ENCODE data around the gene NSDHL. TPM values are rescaled to one million over a fixed set of nuclear protein-coding genes. Genes with fewer than 3 reads are reported as not detected.

Gene NSDHL
- total RNA-seq, 2 experiments from 2014 or later, result 20.2 to 23.3 TPM

GRCh38 chrX:152847281-152847680, 16.4 kb downstream of the NSDHL start:
- CTCF ChIA-PET, result no interaction called here
- Mint-ChIP-seq H3K4me1 (ENCODE audit: low read depth) (no peaks in the 10 kb centered on the region), H3K36me3 (peaks cover 18% of the 10 kb centered on the region), H3K4me3 (no peak overlapping the region), H3K27ac (no peak overlapping the region), H3K9me3 (no peaks in the 10 kb centered on the region), H3K27me3 (no peaks in the 10 kb centered on the region)
- POLR2A ChIA-PET, result no interaction called here
- no peak for DNase-seq
- intact Hi-C loops (cut with micrococcal nuclease), result no loop called here

- intact Hi-C loops (cut with micrococcal nuclease), result no loop called here
- no peak overlapping the region for H3K27ac Mint-ChIP-seq
- POLR2A ChIA-PET, result no interaction called here
- H3K4me3 Mint-ChIP-seq, result no peak overlapping the region
- H3K36me3 Mint-ChIP-seq, result peaks cover 32% of the 10 kb centered on the region
- no peak for DNase-seq
- H3K9me3 Mint-ChIP-seq, result no peaks in the 10 kb centered on the region
- H3K27me3 Mint-ChIP-seq, result no peaks in the 10 kb centered on the region
- CTCF ChIA-PET, result no interaction called here
- H3K4me1 Mint-ChIP-seq (ENCODE audit: low read depth), result no peaks in the 10 kb centered on the region
Observed at GRCh38 chrX:152850465-152850864, 19.6 kb downstream of the NSDHL start.

- no peaks in the 10 kb centered on the region for H3K9me3 Mint-ChIP-seq
- H3K4me3 Mint-ChIP-seq, result no peak overlapping the region
- H3K36me3 Mint-ChIP-seq, result peaks cover 28% of the 10 kb centered on the region
- H3K27me3 Mint-ChIP-seq, result no peaks in the 10 kb centered on the region
- DNase-seq, result no peak
- no peaks in the 10 kb centered on the region for H3K4me1 Mint-ChIP-seq (ENCODE audit: low read depth)
- POLR2A ChIA-PET, result no interaction called here
- CTCF ChIA-PET, result no interaction called here
- H3K27ac Mint-ChIP-seq, result no peak overlapping the region
- intact Hi-C loops (cut with micrococcal nuclease), result no loop called here
Observed at GRCh38 chrX:152853986-152854385, 23.1 kb downstream of the NSDHL start.

- H3K4me1 Mint-ChIP-seq (ENCODE audit: low read depth), result no peaks in the 10 kb centered on the region
- no peak overlapping the region for H3K4me3 Mint-ChIP-seq
- no peaks in the 10 kb centered on the region for H3K9me3 Mint-ChIP-seq
- H3K36me3 Mint-ChIP-seq, result peaks cover 16% of the 10 kb centered on the region
- intact Hi-C loops (cut with micrococcal nuclease), result no loop called here
- ChIA-PET POLR2A (no interaction called here), CTCF (no interaction called here)
- no peaks in the 10 kb centered on the region for H3K27me3 Mint-ChIP-seq
- no peak overlapping the region for H3K27ac Mint-ChIP-seq
- no peak for DNase-seq
Observed at GRCh38 chrX:152861116-152861515, 30.3 kb downstream of the NSDHL start.

GRCh38 chrX:152861826-152862225, 31.0 kb downstream of the NSDHL start:
- H3K9me3 Mint-ChIP-seq, result no peaks in the 10 kb centered on the region
- no peak for DNase-seq
- H3K4me3 Mint-ChIP-seq, result no peak overlapping the region
- H3K4me1 Mint-ChIP-seq (ENCODE audit: low read depth), result no peaks in the 10 kb centered on the region
- intact Hi-C loops (cut with micrococcal nuclease), result no loop called here
- POLR2A ChIA-PET, result no interaction called here
- H3K27ac Mint-ChIP-seq, result no peak overlapping the region
- H3K27me3 Mint-ChIP-seq, result no peaks in the 10 kb centered on the region
- CTCF ChIA-PET, result no interaction called here
- peaks cover 16% of the 10 kb centered on the region for H3K36me3 Mint-ChIP-seq

GRCh38 chrX:152865232-152865920, 34.5 kb downstream of the NSDHL start:
- Mint-ChIP-seq H3K27ac (no peak overlapping the region), H3K9me3 (no peaks in the 10 kb centered on the region), H3K36me3 (peaks cover 22% of the 10 kb centered on the region), H3K4me3 (no peak overlapping the region), H3K27me3 (no peaks in the 10 kb centered on the region), H3K4me1 (ENCODE audit: low read depth) (no peaks in the 10 kb centered on the region)
- DNase-seq, result no peak
- ChIA-PET POLR2A (no interaction called here), CTCF (no interaction called here)
- intact Hi-C loops (cut with micrococcal nuclease), result no loop called here

- no peak overlapping the region for H3K4me3 Mint-ChIP-seq
- intact Hi-C loops (cut with micrococcal nuclease), result no loop called here
- no peaks in the 10 kb centered on the region for H3K27me3 Mint-ChIP-seq
- H3K27ac Mint-ChIP-seq, result no peak overlapping the region
- CTCF ChIA-PET, result no interaction called here
- no peak for DNase-seq
- H3K36me3 Mint-ChIP-seq, result peaks cover 22% of the 10 kb centered on the region
- H3K9me3 Mint-ChIP-seq, result no peaks in the 10 kb centered on the region
- POLR2A ChIA-PET, result no interaction called here
- H3K4me1 Mint-ChIP-seq (ENCODE audit: low read depth), result no peaks in the 10 kb centered on the region
Observed at GRCh38 chrX:152866386-152866785, 35.5 kb downstream of the NSDHL start.

GRCh38 chrX:152869972-152870371, 39.1 kb downstream of the NSDHL start:
- Mint-ChIP-seq H3K4me3 (no peak overlapping the region), H3K9me3 (no peaks in the 10 kb centered on the region), H3K4me1 (ENCODE audit: low read depth) (peaks cover 6% of the 10 kb centered on the region), H3K27me3 (no peaks in the 10 kb centered on the region), H3K36me3 (peaks cover 9% of the 10 kb centered on the region), H3K27ac (no peak overlapping the region)
- CTCF ChIA-PET, result no interaction called here
- intact Hi-C loops (cut with micrococcal nuclease), result no loop called here
- POLR2A ChIA-PET, result no interaction called here
- DNase-seq, result no peak

GRCh38 chrX:152871260-152871659, 40.4 kb downstream of the NSDHL start:
- DNase-seq, result no peak
- no peak overlapping the region for H3K27ac Mint-ChIP-seq
- intact Hi-C loops (cut with micrococcal nuclease), result no loop called here
- H3K4me1 Mint-ChIP-seq (ENCODE audit: low read depth), result peaks cover 6% of the 10 kb centered on the region
- CTCF ChIA-PET, result no interaction called here
- peaks cover 6% of the 10 kb centered on the region for H3K36me3 Mint-ChIP-seq
- no peaks in the 10 kb centered on the region for H3K27me3 Mint-ChIP-seq
- no peak overlapping the region for H3K4me3 Mint-ChIP-seq
- no peaks in the 10 kb centered on the region for H3K9me3 Mint-ChIP-seq
- POLR2A ChIA-PET, result no interaction called here

- H3K9me3 Mint-ChIP-seq, result no peaks in the 10 kb centered on the region
- CTCF ChIA-PET, result no interaction called here
- POLR2A ChIA-PET, result no interaction called here
- peaks cover 6% of the 10 kb centered on the region for H3K4me1 Mint-ChIP-seq (ENCODE audit: low read depth)
- no peak for DNase-seq
- intact Hi-C loops (cut with micrococcal nuclease), result no loop called here
- peaks cover 6% of the 10 kb centered on the region for H3K36me3 Mint-ChIP-seq
- no peaks in the 10 kb centered on the region for H3K27me3 Mint-ChIP-seq
- no peak overlapping the region for H3K4me3 Mint-ChIP-seq
- H3K27ac Mint-ChIP-seq, result no peak overlapping the region
Observed at GRCh38 chrX:152872522-152872921, 41.7 kb downstream of the NSDHL start.

GRCh38 chrX:152873361-152873760, 42.5 kb downstream of the NSDHL start:
- Mint-ChIP-seq H3K4me1 (ENCODE audit: low read depth) (peaks cover 6% of the 10 kb centered on the region), H3K4me3 (no peak overlapping the region), H3K9me3 (no peaks in the 10 kb centered on the region), H3K27me3 (no peaks in the 10 kb centered on the region), H3K36me3 (peaks cover 6% of the 10 kb centered on the region), H3K27ac (no peak overlapping the region)
- POLR2A ChIA-PET, result no interaction called here
- CTCF ChIA-PET, result no interaction called here
- intact Hi-C loops (cut with micrococcal nuclease), result no loop called here
- no peak for DNase-seq

- H3K4me3 Mint-ChIP-seq, result no peak overlapping the region
- ChIA-PET CTCF (no interaction called here), POLR2A (no interaction called here)
- no peaks in the 10 kb centered on the region for H3K9me3 Mint-ChIP-seq
- peaks cover 3% of the 10 kb centered on the region for H3K4me1 Mint-ChIP-seq (ENCODE audit: low read depth)
- H3K27ac Mint-ChIP-seq, result no peak overlapping the region
- intact Hi-C loops (cut with micrococcal nuclease), result no loop called here
- no peak for DNase-seq
- no peaks in the 10 kb centered on the region for H3K27me3 Mint-ChIP-seq
- no peaks in the 10 kb centered on the region for H3K36me3 Mint-ChIP-seq
Observed at GRCh38 chrX:152876931-152877840, 46.3 kb downstream of the NSDHL start.
